Vagina (tissue), 2 donors: ENCODE data around the gene ADGRG7. TPM values are rescaled to one million over a fixed set of nuclear protein-coding genes. Genes with fewer than 3 reads are reported as not detected.

Experiments
- DNase-seq, 2 donors: peaks; one replicate each; pipeline ENCODE4 v3.0.0-alpha.2; 2017; ENCODE audit errors: extremely low spot score in 2 of 2
- H3K27ac ChIP-seq: fragments of 200-600 bp; sonication (generic); one replicate; pipeline ENCODE4 v1.5.1; 2019
- H3K27me3 ChIP-seq: fragments of 200-600 bp; sonication (generic); one replicate; pipeline ENCODE4 v1.5.1; 2019
- H3K36me3 ChIP-seq, 2 donors: fragments of 200-600 bp; sonication (generic); one replicate each; pipeline ENCODE4 v1.5.1; 2017 to 2019
- H3K4me1 ChIP-seq: fragments of 200-600 bp; sonication (generic); one replicate; pipeline ENCODE4 v1.5.1; 2019
- H3K4me3 ChIP-seq, 2 donors: fragments of 200-600 bp; sonication (generic); 1 replicate in 1 of 2; 2 replicates in 1 of 2; pipeline ENCODE4 v1.5.1; 2016 to 2019
- H3K9me3 ChIP-seq: fragments of 200-600 bp; sonication (generic); one replicate; pipeline ENCODE4 v1.5.1; 2019
- CTCF ChIP-seq, 3 experiments: fragments of 450-650 bp in 2 of 3; fragments of 200-600 bp in 1 of 3; sonication (generic) in 1 of 3; IDR thresholded peaks; one replicate each; pipeline ENCODE4 v1.5.1; 2017 to 2019; ENCODE audit warnings: antibody characterized with exemption in 3 of 3, mild to moderate bottlenecking in 2 of 3, moderate library complexity in 2 of 3
- POLR2A ChIP-seq, 2 donors: fragments of 450-650 bp; IDR thresholded peaks; one replicate each; pipeline ENCODE4 v1.6.1; 2017; ENCODE audit warnings: antibody characterized with exemption in 2 of 2, mild to moderate bottlenecking in 2 of 2, moderate library complexity in 2 of 2
- POLR2AphosphoS5 ChIP-seq, 2 donors: sonication (generic); formaldehyde crosslinking; IDR thresholded peaks; one replicate each; pipeline ENCODE4 v1.9.0; 2017; ENCODE audit warnings: antibody characterized with exemption in 2 of 2, mild to moderate bottlenecking in 2 of 2, low read depth in 1 of 2; ENCODE audit not compliant: insufficient read depth in 1 of 2
- intact Hi-C: fragments of 100-400 bp; cut with DNase I; formaldehyde crosslinking; loops from one replicate; pipeline ENCODE4 v1.15.1; 2023
- total RNA-seq: library from RNA; depleted of rRNA; stranded (reverse); fragments of >200 nt; gene quantifications from one replicate; pipeline ENCODE4 v1.2.3, GENCODE V29; 2016

Gene ADGRG7
- total RNA-seq, 1 donor from 2014 or later = not detected

GRCh38 chr3:100697723-100698285 is 88.4 kb downstream of the ADGRG7 start:
- TF ChIP-seq POLR2AphosphoS5 (IDR thresholded peaks at IDR 0.05; ENCODE audit: insufficient read depth in 1 of 2, low read depth in 1 of 2) (no peak), CTCF (IDR thresholded peaks at IDR 0.05) (no peak), POLR2A (IDR thresholded peaks at IDR 0.05) (no peak)
- Histone ChIP-seq H3K27me3 (no peaks in the 10 kb centered on the region), H3K4me3 (no peak overlapping the region), H3K4me1 (no peaks in the 10 kb centered on the region), H3K9me3 (no peaks in the 10 kb centered on the region), H3K27ac (no peak overlapping the region), H3K36me3 (no peaks in the 10 kb centered on the region)
- no peak for DNase-seq
- intact Hi-C loops = no loop called here

DNA sequence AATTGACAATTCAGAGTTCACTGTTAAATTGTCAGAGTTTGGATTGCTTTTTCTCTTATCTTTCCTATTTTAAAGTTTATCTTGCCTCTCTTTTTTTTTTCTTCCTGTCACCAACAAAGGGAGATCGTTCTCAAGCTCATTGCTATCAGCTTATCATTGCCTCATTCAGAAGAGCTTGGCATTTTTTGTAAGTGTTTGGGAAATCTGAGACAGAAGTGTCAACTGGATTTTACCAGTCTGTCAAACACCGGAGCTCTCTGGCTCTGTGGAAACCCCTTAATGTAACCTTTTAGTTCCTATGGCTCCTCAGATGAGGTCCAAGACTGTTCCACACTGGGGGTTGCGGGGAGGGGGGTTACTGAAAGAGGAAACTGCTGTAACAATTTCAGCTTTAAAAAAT is 89.3 kb downstream of the ADGRG7 start:
- Histone ChIP-seq H3K4me1 (no peaks in the 10 kb centered on the region), H3K27me3 (no peaks in the 10 kb centered on the region), H3K27ac (no peak overlapping the region), H3K4me3 (no peak overlapping the region), H3K9me3 (no peaks in the 10 kb centered on the region), H3K36me3 (no peaks in the 10 kb centered on the region)
- no peak for DNase-seq
- TF ChIP-seq CTCF (IDR thresholded peaks at IDR 0.05) = no peak
- TF ChIP-seq POLR2A (IDR thresholded peaks at IDR 0.05) = no peak
- no peak for TF ChIP-seq POLR2AphosphoS5 (IDR thresholded peaks at IDR 0.05; ENCODE audit: insufficient read depth in 1 of 2, low read depth in 1 of 2)
- intact Hi-C loops = no loop called here

DNA sequence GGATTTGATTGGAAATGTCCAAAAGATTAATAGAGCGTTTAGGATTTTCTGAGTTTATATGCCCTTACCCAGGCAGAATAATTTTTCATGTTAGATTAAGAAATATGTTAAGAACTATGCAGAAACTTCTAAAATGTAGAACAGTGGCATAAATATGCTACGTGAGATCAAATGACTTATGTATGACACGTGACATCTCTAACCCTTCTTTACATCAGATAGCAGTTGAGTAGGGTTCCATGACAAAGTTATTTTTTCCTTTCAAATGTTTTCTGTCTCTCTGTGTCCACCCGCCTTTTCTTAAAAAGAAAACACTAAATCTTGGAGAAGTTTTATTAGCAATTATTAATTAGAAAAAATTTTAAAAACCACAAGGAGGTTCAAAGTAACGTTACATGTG is 91.3 kb downstream of the ADGRG7 start:
- H3K9me3 ChIP-seq = no peaks in the 10 kb centered on the region
- H3K27me3 ChIP-seq = no peaks in the 10 kb centered on the region
- H3K36me3 ChIP-seq = no peaks in the 10 kb centered on the region
- TF ChIP-seq CTCF (IDR thresholded peaks at IDR 0.05) = no peak
- no peak for TF ChIP-seq POLR2A (IDR thresholded peaks at IDR 0.05)
- no peak for TF ChIP-seq POLR2AphosphoS5 (IDR thresholded peaks at IDR 0.05; ENCODE audit: insufficient read depth in 1 of 2, low read depth in 1 of 2)
- no peaks in the 10 kb centered on the region for H3K4me1 ChIP-seq
- DNase-seq = no peak
- no peak overlapping the region for H3K27ac ChIP-seq
- no peak overlapping the region for H3K4me3 ChIP-seq
- intact Hi-C loops = no loop called here

DNA sequence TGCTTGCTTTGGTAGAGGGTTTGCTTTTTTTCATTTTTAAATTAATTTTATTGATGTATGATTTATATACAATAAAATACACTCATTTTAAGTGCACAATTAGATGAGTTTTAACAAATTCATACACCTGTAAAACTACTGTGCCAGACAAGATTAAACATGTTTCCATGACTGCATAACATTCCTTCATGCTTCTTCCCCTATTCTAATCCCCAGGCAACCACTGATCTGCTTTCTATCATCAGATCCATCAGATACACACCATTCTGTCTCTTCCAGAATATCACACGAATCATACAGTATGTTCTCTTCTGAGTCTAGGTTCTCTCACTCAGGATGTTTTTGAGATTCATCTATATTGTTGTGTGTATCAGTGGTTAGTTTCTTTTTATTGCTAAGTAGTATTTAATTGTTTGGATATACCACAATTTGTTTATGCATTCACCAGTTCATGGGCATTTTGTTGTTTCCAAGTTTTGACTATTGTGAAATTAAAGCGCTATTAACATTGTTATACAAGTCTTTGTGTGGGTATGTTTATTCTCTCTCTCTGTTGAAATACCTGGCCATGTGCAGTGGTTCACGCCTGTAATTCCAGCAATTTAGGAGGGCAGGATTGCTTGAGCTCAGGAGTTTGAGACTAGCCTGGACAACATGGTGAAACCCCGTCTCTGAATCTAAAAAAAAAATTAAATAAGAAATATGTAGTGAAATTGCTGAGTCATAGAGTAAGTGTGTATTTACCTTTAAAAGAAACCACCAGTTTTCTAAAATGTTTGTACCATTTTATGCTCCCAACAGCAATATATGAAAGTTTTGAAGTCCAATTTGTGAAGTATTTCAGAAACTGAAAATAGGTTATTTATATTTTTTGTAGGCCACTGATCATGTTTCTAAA is 92.9 kb downstream of the ADGRG7 start:
- intact Hi-C loops = no loop called here
- Histone ChIP-seq H3K4me3 (no peak overlapping the region), H3K27ac (no peak overlapping the region), H3K36me3 (no peaks in the 10 kb centered on the region), H3K4me1 (no peaks in the 10 kb centered on the region), H3K9me3 (no peaks in the 10 kb centered on the region), H3K27me3 (no peaks in the 10 kb centered on the region)
- TF ChIP-seq CTCF (IDR thresholded peaks at IDR 0.05) (no peak), POLR2AphosphoS5 (IDR thresholded peaks at IDR 0.05; ENCODE audit: insufficient read depth in 1 of 2, low read depth in 1 of 2) (no peak), POLR2A (IDR thresholded peaks at IDR 0.05) (no peak)
- DNase-seq = no peak

DNA sequence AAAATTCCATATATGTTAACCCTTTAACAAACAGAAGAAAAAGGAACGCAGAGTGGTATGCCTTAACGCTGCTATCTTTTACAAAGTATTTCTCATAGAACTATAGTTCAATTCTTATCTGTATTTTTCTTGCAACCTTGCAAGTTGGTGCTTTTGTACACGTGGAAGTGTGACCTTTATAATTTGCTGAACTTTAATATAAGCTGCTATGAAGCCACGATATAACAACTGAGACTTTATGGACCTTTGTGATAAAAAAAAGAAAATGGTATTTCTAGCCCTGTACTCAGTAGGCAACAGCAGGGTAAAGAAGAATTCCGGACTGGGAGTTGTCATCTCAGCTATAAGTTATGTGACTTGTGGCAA is 93.6 kb downstream of the ADGRG7 start:
- DNase-seq = no peak
- no peak for TF ChIP-seq POLR2AphosphoS5 (IDR thresholded peaks at IDR 0.05; ENCODE audit: insufficient read depth in 1 of 2, low read depth in 1 of 2)
- no peak for TF ChIP-seq POLR2A (IDR thresholded peaks at IDR 0.05)
- TF ChIP-seq CTCF (IDR thresholded peaks at IDR 0.05) = no peak
- no peaks in the 10 kb centered on the region for H3K36me3 ChIP-seq
- H3K4me3 ChIP-seq = no peak overlapping the region
- H3K4me1 ChIP-seq = no peaks in the 10 kb centered on the region
- no peak overlapping the region for H3K27ac ChIP-seq
- H3K9me3 ChIP-seq = no peaks in the 10 kb centered on the region
- intact Hi-C loops = no loop called here
- no peaks in the 10 kb centered on the region for H3K27me3 ChIP-seq
